Posterior vena cava (tissue), 2 donors: ENCODE data around the gene ANKRD42. TPM values are rescaled to one million over a fixed set of nuclear protein-coding genes. Genes with fewer than 3 reads are reported as not detected.

ENCODE experiments used
- DNase-seq: peaks from one replicate; pipeline ENCODE4 v3.0.0-alpha.2; 2020; ENCODE audit warnings: low spot score
- intact Hi-C, 2 donors: fragments of 100-400 bp; cut with DNase I; formaldehyde crosslinking; loops; one replicate each; pipeline versions ENCODE4 v1.14.1 to v1.14.2; 2022 to 2023
- total RNA-seq, 2 donors: library from RNA; stranded (reverse); fragmentation: NEBNext Ultra II Directional; extraction: Animal tissue kit (Norgen Biotek cat#: 25700); gene quantifications; one replicate each; pipeline ENCODE4 v1.2.1, GENCODE V29; 2021
- donor health status: DM: yes; HTN: yes; CAD: no.
- donor health status: DM: yes; HTN: yes; CAD: no.

The ANKRD42 gene
- total RNA-seq, 2 donors from 2014 or later, result 9.5 to 11.5 TPM

- no peak for DNase-seq
- intact Hi-C loops, result no loop called here
These were observed 82.6 kb downstream of the ANKRD42 start for GRCh38 chr11:83275888-83276641.

GRCh38 chr11:83278351-83278750, 84.8 kb downstream of the ANKRD42 start:
- DNase-seq, result no peak
- intact Hi-C loops, result no loop called here

- intact Hi-C loops, result no loop called here
- no peak for DNase-seq
These were observed 86.7 kb downstream of the ANKRD42 start for GRCh38 chr11:83280256-83280655.

GRCh38 chr11:83282084-83282716, 88.7 kb downstream of the ANKRD42 start:
- intact Hi-C loops, result no loop called here

GRCh38 chr11:83284501-83285150, 91.1 kb downstream of the ANKRD42 start:
- DNase-seq, result no peak
- intact Hi-C loops, result no loop called here

More at GRCh38 chr11:83282084-83282716, 88.7 kb downstream of the ANKRD42 start:
- no peak for DNase-seq

GRCh38 chr11:83285151-83285770, 91.7 kb downstream of the ANKRD42 start:
- no peak for DNase-seq
- intact Hi-C loops, result no loop called here

GRCh38 chr11:83285771-83286528, 92.4 kb downstream of the ANKRD42 start, which contains the start of gene CCDC90B:
Gene CCDC90B, minus strand, starts transcription at chr11:83286367. Its CDS starts 395 bp downstream, at chr11:83285972.
- intact Hi-C loops, result no loop called here

GRCh38 chr11:83287631-83288030, 94.1 kb downstream of the ANKRD42 start:
- intact Hi-C loops, result no loop called here
- no peak for DNase-seq

More at GRCh38 chr11:83285771-83286528, 92.4 kb downstream of the ANKRD42 start, which contains the start of gene CCDC90B:
- peak; percentile 98 for DNase-seq

- intact Hi-C loops, result loop anchor here in 1 of 2 donors (10.0 kb wide), 1 partner anchor 432 kb away; no protein-coding TSS in a partner anchor
- DNase-seq, result no peak
These were observed 99.4 kb downstream of the ANKRD42 start for GRCh38 chr11:83292709-83293456.

- no peak for DNase-seq
- intact Hi-C loops, result loop anchor here in 1 of 2 donors (10.0 kb wide), 1 partner anchor 431 kb away; no protein-coding TSS in a partner anchor
These were observed 99.9 kb downstream of the ANKRD42 start for GRCh38 chr11:83293457-83293774.

- intact Hi-C loops, result loop anchor here in 1 of 2 donors (10.0 kb wide), 1 partner anchor 431 kb away; no protein-coding TSS in a partner anchor
- no peak for DNase-seq
These were observed 100.7 kb downstream of the ANKRD42 start for GRCh38 chr11:83294208-83294607.

Other genes starting within 250 kb of the ANKRD42 start
- gene RAB30, start 121.8 kb upstream of the ANKRD42 start, total RNA-seq, result 10 to 100 TPM; 22.1 to 27.9 TPM
- gene PCF11, start 36.6 kb upstream of the ANKRD42 start, total RNA-seq, result 10 to 100 TPM; 45.0 to 46.1 TPM
- 10 to 100 TPM; 29.6 to 33.3 TPM for gene CCDC90B, start 92.7 kb downstream of the ANKRD42 start, total RNA-seq